ENCODE measurements around the gene NDFIP2.

The NDFIP2 gene

GRCh38 chr13:79497852-79498251 is 16.9 kb downstream of the NDFIP2 start:
- no peak for DNase-seq

GRCh38 chr13:79500829-79501228 is 19.9 kb downstream of the NDFIP2 start:
- peak; percentile 47 for DNase-seq

- DNase-seq, result no peak
These were observed 20.7 kb downstream of the NDFIP2 start for GRCh38 chr13:79501538-79502232.

GRCh38 chr13:79502859-79503468 is 22.0 kb downstream of the NDFIP2 start:
- no peak for DNase-seq

GRCh38 chr13:79503473-79504017 is 22.6 kb downstream of the NDFIP2 start:
- no peak for DNase-seq

GRCh38 chr13:79508224-79508961 is 27.4 kb downstream of the NDFIP2 start:
- DNase-seq, result no peak

- no peak for DNase-seq
These were observed 30.7 kb downstream of the NDFIP2 start for GRCh38 chr13:79511611-79512010.

- no peak for DNase-seq
These were observed 32.0 kb downstream of the NDFIP2 start for GRCh38 chr13:79512950-79513349.

- DNase-seq, result no peak
These were observed 35.6 kb downstream of the NDFIP2 start for GRCh38 chr13:79516595-79516994.

GRCh38 chr13:79519255-79519654 is 38.3 kb downstream of the NDFIP2 start:
- no peak for DNase-seq

- DNase-seq, result peak; percentile 92
These were observed 41.6 kb downstream of the NDFIP2 start for GRCh38 chr13:79522583-79522982.

GRCh38 chr13:79525064-79525857 is 44.3 kb downstream of the NDFIP2 start:
- peak; percentile 74 for DNase-seq

- no peak for DNase-seq
These were observed 46.7 kb downstream of the NDFIP2 start for GRCh38 chr13:79527698-79528097.

- DNase-seq, result no peak
These were observed 47.4 kb downstream of the NDFIP2 start for GRCh38 chr13:79528356-79528755.

GRCh38 chr13:79528759-79529191 is 47.8 kb downstream of the NDFIP2 start:
- DNase-seq, result no peak

- DNase-seq, result no peak
These were observed 48.9 kb downstream of the NDFIP2 start for GRCh38 chr13:79529817-79530216.

- DNase-seq, result no peak
These were observed 49.3 kb downstream of the NDFIP2 start for GRCh38 chr13:79530270-79530669.

GRCh38 chr13:79531542-79532254 is 50.7 kb downstream of the NDFIP2 start:
- no peak for DNase-seq

GRCh38 chr13:79532576-79532975 is 51.6 kb downstream of the NDFIP2 start:
- DNase-seq, result no peak

GRCh38 chr13:79533781-79534400 is 52.9 kb downstream of the NDFIP2 start:
- no peak for DNase-seq

- no peak for DNase-seq
These were observed 53.6 kb downstream of the NDFIP2 start for GRCh38 chr13:79534596-79534995.

- DNase-seq, result no peak
These were observed 57.8 kb downstream of the NDFIP2 start for GRCh38 chr13:79538757-79539156.

All from activated CD4-positive, alpha-beta T cell treated with anti-CD3 and anti-CD28 coated beads, Interleukin-2, amount 50 U/mL, for 16 hours (primary cell).